ENCODE measurements around the gene CLDN1. TPM values are rescaled to one million over a fixed set of nuclear protein-coding genes. Genes with fewer than 3 reads are reported as not detected.

Gene CLDN1
- total and polyA plus RNA-seq, 2 of the 4 experiments (the other 2 are of a cell fraction): 4.7 to 7.3 TPM

GRCh38 chr3:190330936-190331734 lies 8.9 kb upstream of the CLDN1 start:
- no peaks in the 10 kb centered on the region for H4K20me1 ChIP-seq (ENCODE audit: insufficient read depth, low read length)
- ChIA-PET CTCF (no interaction called here), POLR2A (ENCODE audit: unreplicated experiment) (no interaction called here)
- H2AFZ ChIP-seq (replicated peaks; ENCODE audit: low read length, poor library complexity): no peak overlapping the region
- WGBS, 2 experiments (ENCODE audit: extremely low coverage in 2 of 2, insufficient read length in 1 of 2): no CpG with 5 or more reads among the region's 3 CpGs
- no peak overlapping the region for H2AK5ac ChIP-seq (ENCODE audit: low read depth, low read length)
- H3K4ac ChIP-seq (ENCODE audit: low read depth, low read length): no peak overlapping the region
- no peak overlapping the region; a peak in 1 of 4 replicates for H4K8ac ChIP-seq (ENCODE audit: low read depth in 2 of 2, low read length in 2 of 2)
- H3K4me1 ChIP-seq (ENCODE audit: control insufficient read depth, insufficient read depth, low read length): peaks cover 6% of the 10 kb centered on the region
- in situ Hi-C loops (cut with MboI; ENCODE audit: low sequenced_read_pairs) (no loop called here), intact Hi-C loops (cut with micrococcal nuclease) (no loop called here), dilution Hi-C loops (cut with HindIII; ENCODE audit: low sequenced_read_pairs, unreplicated experiment) (no loop called here)
- H3K27me3 ChIP-seq (ENCODE audit: control insufficient read depth, insufficient read depth, low read length): no peaks in the 10 kb centered on the region
- H3K4me2 ChIP-seq (ENCODE audit: low read depth, low read length): no peak overlapping the region
- ATAC-seq (ENCODE audit: low read depth) (no peak), DNase-seq (no peak)
- no peak overlapping the region for H3K9ac ChIP-seq (ENCODE audit: low read depth, low read length)
- H3K9me3 ChIP-seq (ENCODE audit: control insufficient read depth, insufficient read depth, low read length): no peaks in the 10 kb centered on the region
- H3K27ac ChIP-seq (ENCODE audit: insufficient read depth, low read length): no peak overlapping the region
- no peak overlapping the region for H2BK5ac ChIP-seq (ENCODE audit: low read depth, low read length, poor library complexity, severe bottlenecking)
- H2BK120ac ChIP-seq (ENCODE audit: low read depth, low read length): no peak overlapping the region
- peak overlapping the region; percentile 31; the same call in 1 of the 2 replicates for H3K23ac ChIP-seq (ENCODE audit: low read depth, low read length)
- TF ChIP-seq FOS (IDR thresholded peaks at IDR 0.05; ENCODE audit: low read depth, low read length) (no peak), RFX5 (IDR thresholded peaks at IDR 0.05; ENCODE audit: low read depth, low read length) (no peak), SMC3 (IDR thresholded peaks at IDR 0.05; ENCODE audit: low read depth, low read length) (no peak)
- 0 out of 2 replicates have a peak overlapping the region, but pooled peaks have one; percentile 4 for H3K14ac ChIP-seq (replicated peaks; ENCODE audit: low read depth, low read length)
- no TSS peak for BruUV-seq (replicated peaks)
- no peak overlapping the region for H3K4me3 ChIP-seq (ENCODE audit: insufficient read depth, low read depth, low read length)
- no peak overlapping the region for H2AK9ac ChIP-seq (replicated peaks; ENCODE audit: low read depth, low read length, poor library complexity)
- no peak overlapping the region for H3K56ac ChIP-seq (ENCODE audit: extremely low read depth, insufficient read depth, low read length)
- H2BK20ac ChIP-seq (ENCODE audit: low read depth, low read length): no peak overlapping the region; the same call in 1 of the 2 replicates
- H3K9me1 ChIP-seq (ENCODE audit: insufficient read depth, low read length): peaks cover 2% of the 10 kb centered on the region; the same call in 1 of the 2 replicates
- H3K18ac ChIP-seq (ENCODE audit: low read depth, low read length): peak overlapping the region; percentile 23; the same call in 1 of the 2 replicates
- no peak overlapping the region for H4K91ac ChIP-seq (ENCODE audit: insufficient read depth, low read depth, low read length)
- 0 out of 4 replicates have a peak, but pooled peaks cover 0 to 1% of the 10 kb centered on the region in 2 experiments for H3K79me1 ChIP-seq (ENCODE audit: low read depth in 1 of 2, low read length in 2 of 2)
- H3K36me3 ChIP-seq (ENCODE audit: control insufficient read depth, insufficient read depth, low read length): no peaks in the 10 kb centered on the region
- H4K5ac ChIP-seq (ENCODE audit: low read depth, low read length): no peak overlapping the region
- no peak overlapping the region; the same call in 2 of the 3 replicates for H2BK15ac ChIP-seq (ENCODE audit: low read depth, low read length)

All from IMR-90 (cell line).